HG03575 (cell line): Measurements from ENCODE around the gene FBH1.
"Not testable (repeated sequence)": the region's sequence is repeated elsewhere in the genome, so short reads cannot be mapped to it uniquely, and the experiment has no call there.

Experiments used
- ATAC-seq: cut with Tn5 transposase; IDR thresholded peaks from one replicate; pipeline ENCODE4 v1.9.1; 2021; ENCODE audit not compliant: unreplicated experiment, insufficient number of reproducible peaks, low FRiP score; ENCODE audit errors: extremely low read depth

Gene FBH1

GRCh38 chr10:5951167-5951711, 61.2 kb downstream of the FBH1 start:
- ATAC-seq = no peak

DNA sequence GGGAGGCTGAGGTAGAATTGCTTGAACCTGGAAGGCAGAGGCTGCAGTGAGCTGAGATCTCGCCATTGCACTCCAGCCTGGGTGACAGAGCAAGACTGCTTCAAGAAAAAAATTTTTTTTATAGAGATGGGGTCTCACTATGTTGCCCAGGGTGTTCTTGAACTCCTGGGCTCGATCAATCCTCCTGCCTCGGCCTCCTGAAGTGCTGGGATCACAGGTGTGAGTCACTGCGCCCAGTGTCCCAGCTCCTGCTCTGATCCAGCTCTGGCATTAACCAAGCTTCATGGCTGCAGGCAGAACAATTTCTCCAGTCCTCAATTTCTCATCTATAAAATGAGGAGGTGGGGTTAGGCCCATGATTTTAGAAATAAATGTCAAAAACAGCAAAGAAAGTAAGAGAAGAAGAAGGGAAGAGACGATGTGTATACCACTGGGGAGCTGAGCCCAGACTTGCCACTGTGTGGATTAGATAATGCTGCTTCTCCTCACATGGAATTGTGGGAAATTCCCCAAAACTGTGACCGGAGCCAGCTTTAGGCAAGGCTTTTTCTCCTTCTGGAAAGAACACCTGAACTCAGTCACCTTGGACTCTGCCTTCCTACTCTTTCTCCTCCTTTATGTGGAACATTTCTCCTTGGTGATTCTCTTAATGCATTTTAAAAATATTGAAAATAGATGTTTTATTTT, 61.8 kb downstream of the FBH1 start:
- no peak for ATAC-seq

DNA sequence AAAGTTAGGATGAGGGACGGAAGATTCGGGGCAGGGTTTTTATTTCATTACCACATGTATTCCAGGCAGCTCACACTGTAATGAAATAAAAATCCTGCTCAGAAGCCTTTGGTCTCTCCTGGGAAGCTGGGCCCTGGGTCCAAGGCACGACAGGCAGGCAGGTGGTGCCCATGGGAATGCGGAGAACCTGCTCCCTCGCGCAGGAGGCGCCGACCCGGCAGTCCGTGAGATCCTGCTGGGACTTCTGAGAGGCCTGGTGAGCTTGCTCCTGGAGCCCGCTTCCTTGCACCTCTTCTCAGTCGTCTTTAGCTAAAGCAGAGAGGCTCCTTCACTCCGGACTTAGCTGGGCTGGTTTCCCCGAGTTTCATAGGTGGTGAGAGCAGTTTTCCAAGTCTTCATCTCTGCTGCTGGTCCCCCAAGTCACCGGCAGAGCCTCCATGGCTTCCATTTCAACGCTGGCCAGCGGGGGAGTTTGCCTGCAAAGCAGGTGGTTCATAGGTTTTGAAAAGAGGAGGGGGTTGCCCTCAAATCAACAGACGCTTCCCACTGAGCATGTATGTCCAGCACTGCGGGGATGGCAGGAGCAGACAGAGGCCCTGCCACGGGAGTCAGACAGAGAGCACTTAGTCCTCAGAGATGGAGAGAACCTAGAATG, 62.8 kb downstream of the FBH1 start:
- no peak for ATAC-seq

GRCh38 chr10:5953676-5954075, 63.6 kb downstream of the FBH1 start:
- ATAC-seq = no peak

DNA sequence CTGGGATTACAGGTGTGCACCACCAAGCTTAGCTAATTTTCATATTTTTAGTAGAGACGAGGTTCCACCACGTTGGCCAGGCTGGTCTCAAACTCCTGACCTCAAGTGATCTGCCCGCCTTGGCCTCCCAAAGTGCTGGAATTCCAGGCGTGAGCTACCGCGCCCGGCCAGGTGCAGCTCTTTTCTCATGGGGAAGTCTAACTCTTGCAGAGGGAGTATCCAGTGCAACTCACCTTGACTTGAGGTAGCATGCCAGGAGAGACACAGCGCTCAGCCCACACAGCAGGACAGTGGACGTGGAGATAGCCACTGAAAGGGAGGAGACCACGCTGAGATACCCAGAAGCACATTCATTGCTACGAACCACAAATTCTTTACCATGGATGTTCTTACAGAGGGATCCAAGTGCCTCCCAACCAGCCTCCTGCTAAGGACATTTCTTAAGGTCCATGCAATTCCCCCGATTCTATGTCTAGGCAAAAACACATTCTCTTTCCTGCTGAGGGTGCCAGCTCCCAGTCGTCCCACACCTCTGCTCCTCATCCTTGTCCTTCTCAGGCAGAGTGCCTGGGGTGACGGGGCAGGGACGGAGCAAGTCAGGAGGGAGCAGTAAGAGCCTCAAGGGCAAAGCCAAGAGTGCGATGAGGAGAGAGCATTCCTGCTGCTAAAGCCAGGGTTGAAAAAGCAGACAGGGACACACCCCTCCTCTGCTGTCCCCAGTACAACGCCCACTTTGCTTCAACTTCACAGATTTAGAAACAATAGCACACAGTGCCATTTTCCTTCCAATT, 66.3 kb downstream of the FBH1 start:
- ATAC-seq = no peak

GRCh38 chr10:5958077-5958476, 68.0 kb downstream of the FBH1 start:
- no peak for ATAC-seq

DNA sequence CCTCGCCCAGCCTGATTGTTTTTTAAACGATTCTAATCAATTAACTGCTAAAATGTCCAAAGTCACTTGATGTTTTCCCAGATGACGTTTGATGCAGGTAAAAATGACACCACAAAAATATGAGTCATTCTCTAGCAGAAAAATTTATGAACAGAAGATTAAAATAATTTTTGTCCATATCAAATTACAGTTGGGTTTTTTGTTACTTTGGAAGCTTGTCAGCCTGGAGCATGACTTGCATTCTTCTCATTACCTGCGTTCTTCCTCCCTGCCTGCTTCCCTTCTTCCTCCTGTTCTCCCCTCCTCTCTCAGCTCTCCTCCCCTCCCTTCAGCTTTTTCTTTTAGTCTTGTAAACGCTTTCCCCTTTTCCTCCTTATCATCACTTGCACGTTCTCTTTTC, 68.6 kb downstream of the FBH1 start:
- ATAC-seq = no peak

- no peak for ATAC-seq
Observed at GRCh38 chr10:5959142-5959541, 69.1 kb downstream of the FBH1 start.

- ATAC-seq = no peak
Observed at GRCh38 chr10:5959581-5960069, 69.6 kb downstream of the FBH1 start.

- ATAC-seq = no peak
Observed at GRCh38 chr10:5960070-5960972, 70.3 kb downstream of the FBH1 start.

- ATAC-seq = not testable (repeated sequence)
Observed at GRCh38 chr10:5960973-5961275, 70.9 kb downstream of the FBH1 start.

DNA sequence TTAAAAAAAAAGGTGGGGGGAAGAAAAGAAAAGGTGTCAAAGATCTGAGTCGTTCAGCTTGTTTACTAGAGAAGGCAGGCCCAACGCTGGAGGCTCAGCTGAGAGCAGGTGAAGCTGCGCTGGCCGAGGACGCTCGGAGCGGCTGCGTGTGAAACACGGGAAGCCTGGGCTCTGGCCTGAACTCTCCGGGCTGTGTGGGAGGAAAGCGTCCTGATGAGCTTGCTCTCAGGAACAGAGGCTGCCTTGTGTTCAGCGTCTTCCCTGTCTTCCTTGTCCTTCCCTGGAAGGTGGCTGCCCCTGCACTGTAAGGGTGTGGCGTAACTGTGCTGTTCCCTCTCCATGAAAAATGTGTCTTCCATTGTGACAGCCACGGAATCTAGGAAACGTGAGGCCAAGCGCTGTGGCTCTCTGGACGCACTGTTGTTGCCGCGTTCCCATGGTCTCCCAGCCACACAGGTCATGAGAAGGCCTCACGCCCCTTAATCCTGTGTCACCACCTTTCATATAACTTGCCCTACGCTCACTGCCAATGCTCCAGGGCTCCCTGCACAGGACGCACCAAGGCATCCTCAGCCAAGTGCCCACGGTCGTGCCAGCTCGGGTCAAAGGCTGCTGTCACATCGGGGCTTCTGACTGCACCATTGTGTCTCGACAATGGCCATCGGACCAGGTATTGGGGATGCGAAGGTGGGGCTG, 71.5 kb downstream of the FBH1 start:
- ATAC-seq = no peak

DNA sequence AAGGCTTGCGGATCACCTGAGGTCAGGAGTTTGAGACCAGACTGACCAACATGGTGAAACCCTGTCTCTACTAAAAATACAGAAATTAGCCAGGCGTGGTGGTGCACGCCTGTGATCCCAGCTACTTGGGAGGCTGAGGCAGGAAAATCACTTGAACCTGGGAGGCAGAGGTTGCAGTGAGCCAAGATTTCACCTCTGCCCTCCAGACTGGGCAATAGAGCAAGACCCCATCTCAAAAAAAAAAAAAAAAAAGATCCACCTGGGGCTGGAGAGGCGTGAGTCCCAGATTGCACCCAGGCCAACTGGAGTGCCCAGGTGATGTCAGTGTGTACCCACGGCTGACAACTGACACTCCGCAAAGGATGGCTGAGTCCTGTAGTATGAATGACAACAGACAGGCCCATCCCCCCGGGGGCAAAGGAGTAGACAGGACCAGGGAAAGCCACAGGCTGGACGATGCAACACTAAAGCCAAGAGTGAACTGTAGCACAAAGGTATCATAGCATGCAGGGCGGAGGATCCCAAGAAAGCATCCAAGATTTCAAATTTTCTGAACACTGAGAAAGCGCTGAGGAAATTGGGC, 72.4 kb downstream of the FBH1 start:
- not testable (repeated sequence) for ATAC-seq

DNA sequence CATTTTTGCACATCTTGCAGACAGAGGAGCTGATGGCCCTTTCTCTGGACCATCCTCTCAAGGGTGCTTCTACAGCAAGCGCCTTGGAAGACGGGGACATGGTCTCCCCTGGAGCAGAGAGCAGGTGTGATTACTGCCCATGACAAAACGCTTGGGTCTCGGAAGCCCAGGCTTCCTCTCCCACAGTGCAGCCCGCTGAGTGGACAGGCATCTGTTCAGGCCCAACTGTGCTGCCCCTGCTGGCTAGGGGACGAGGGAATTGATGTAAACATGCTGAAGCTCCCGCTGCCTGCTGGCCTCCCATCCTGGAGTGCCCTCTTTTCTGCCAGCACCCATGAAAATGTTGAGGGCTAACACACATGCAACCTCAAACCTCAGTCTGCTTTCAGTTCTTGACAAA, 73.0 kb downstream of the FBH1 start:
- ATAC-seq = no peak

GRCh38 chr10:5963591-5963990, 73.5 kb downstream of the FBH1 start:
- ATAC-seq = no peak

DNA sequence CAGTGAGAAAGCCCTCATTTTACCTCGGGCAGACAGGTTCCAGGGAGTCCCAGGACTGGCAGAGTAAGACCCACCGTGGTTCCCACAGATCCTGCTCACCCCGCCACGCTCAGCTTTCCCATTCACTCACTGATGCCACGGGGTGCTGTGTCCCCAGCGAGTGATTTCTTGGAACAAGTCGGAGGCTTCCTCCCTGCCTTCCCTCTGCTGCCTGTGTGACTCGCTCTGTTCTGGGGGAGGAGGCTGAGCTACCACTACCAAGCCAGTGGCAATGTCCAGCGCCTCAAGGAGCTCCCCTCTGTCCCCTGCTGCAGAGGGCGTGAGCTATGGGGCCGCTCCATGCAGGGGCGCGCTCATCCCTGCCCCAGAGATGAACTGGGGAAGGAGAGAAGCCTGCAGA, 74.7 kb downstream of the FBH1 start:
- no peak for ATAC-seq

DNA sequence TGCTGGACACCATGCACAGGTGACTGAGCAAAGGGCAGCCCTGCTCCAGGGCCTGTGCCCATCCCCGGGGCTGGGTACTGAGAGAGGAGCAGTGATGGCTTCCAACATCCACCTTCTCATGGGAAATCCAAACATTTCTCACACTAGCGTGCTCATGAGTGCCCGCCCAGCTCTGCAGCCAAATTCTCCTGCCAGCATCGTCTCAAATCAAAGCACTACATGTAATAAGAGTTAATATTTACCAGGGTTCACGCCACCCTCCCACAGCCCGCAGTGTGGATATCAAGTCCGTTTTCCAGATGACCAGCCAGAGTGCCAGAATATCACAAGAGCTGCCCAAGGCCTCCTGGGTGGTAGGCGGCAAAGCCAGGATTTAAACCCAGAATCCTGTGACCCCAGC, 75.2 kb downstream of the FBH1 start:
- no peak for ATAC-seq

DNA sequence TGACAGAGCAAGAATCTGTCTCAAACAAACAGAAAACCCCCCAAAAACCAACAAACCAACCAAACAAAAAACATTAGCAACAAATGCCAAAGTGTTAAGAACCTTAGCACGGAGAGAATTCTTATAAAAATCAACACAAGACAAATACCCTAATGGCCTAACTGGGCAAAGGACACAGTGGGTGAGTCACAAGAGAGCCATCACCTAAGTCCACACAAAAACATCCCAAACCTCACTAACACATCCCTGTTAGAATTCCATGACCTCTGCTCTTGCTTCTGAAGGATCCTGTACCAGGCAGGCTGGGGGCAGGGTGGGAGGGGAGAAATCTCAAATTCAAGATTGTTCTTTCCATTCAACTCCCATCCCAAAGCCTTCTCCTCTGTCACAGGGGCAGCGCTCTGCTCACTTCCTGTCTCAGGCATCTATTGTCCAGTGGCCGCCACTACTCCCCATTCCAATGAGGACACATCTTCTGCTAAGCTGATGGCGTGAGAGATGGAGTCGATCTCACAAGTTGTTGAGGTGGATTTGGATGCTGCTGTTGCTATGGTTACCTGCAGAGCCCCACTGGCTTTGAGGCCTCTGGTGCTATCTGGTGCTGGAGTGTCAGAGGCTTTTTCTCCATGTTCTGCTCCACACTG, 78.1 kb downstream of the FBH1 start:
- no peak for ATAC-seq
